Gastrocnemius medialis (tissue), 4 donors: ENCODE measurements around the gene TMEM158. TPM values are rescaled to one million over a fixed set of nuclear protein-coding genes. Genes with fewer than 3 reads are reported as not detected.

Experiments used
- ATAC-seq, 2 donors: fragments of 150-250 bp; one replicate each; pipeline ENCODE4 v1.9.1; 2016
- DNase-seq, 2 donors: peaks; one replicate each; pipeline ENCODE4 v3.0.0-alpha.2; 2019
- H3K27ac ChIP-seq, 4 donors: fragments of 200-600 bp; sonication (generic); 1 replicate in 1 of 4; 2 replicates in 3 of 4; pipeline ENCODE4 v1.5.1; 2016 to 2018; ENCODE audit warnings: mild to moderate bottlenecking in 2 of 4, moderate library complexity in 1 of 4
- H3K27me3 ChIP-seq, 3 donors: fragments of 200-600 bp; sonication (generic) in 2 of 3; 1 replicate in 1 of 3; 2 replicates in 2 of 3; pipeline versions ENCODE4 v1.5.1 to v1.6.0; 2016 to 2019; ENCODE audit warnings: mild to moderate bottlenecking in 1 of 3, moderate library complexity in 1 of 3
- H3K36me3 ChIP-seq, 2 donors: fragments of 200-600 bp; sonication (generic) in 1 of 2; one replicate each; pipeline ENCODE4 v1.5.1; 2017 to 2018
- H3K4me1 ChIP-seq, 2 donors: fragments of 200-600 bp; sonication (generic) in 1 of 2; one replicate each; pipeline ENCODE4 v1.5.1; 2016 to 2017; ENCODE audit warnings: mild to moderate bottlenecking in 2 of 2
- H3K4me3 ChIP-seq, 4 donors: fragments of 200-600 bp; sonication (generic) in 3 of 4; 1 replicate in 1 of 4; 2 replicates in 3 of 4; pipeline ENCODE4 v1.5.1; 2016 to 2019; ENCODE audit warnings: mild to moderate bottlenecking in 2 of 4
- H3K9me3 ChIP-seq, 3 donors: fragments of 200-600 bp; sonication (generic) in 2 of 3; 1 replicate in 1 of 3; 2 replicates in 2 of 3; pipeline ENCODE4 v1.5.1; 2016 to 2019
- POLR2A ChIP-seq, 2 donors: fragments of 450-650 bp; IDR thresholded peaks; one replicate each; pipeline ENCODE4 v1.6.1; 2017; ENCODE audit warnings: antibody characterized with exemption in 2 of 2, mild to moderate bottlenecking in 2 of 2, moderate library complexity in 2 of 2
- in situ Hi-C, 4 donors: fragments of 200-750 bp; cut with MboI; loops; one replicate each; pipeline versions ENCODE4 v1.15.0 to v1.8.0; 2017; ENCODE audit warnings: low sequenced_read_pairs in 4 of 4
- intact Hi-C: fragments of 100-400 bp; cut with DNase I; formaldehyde crosslinking; loops from one replicate; pipeline ENCODE4 v1.15.1; 2023; ENCODE audit warnings: low total_unique reads
- total RNA-seq, 4 donors: library from RNA; depleted of rRNA; stranded (reverse); fragments of >200 nt; gene quantifications; one replicate each; pipeline versions ENCODE4 v1.1.0 to v1.2.3, GENCODE V29; 2016
- TF ChIP-seq, protein P1 (sequence below), 5 experiments: fragments of 450-650 bp in 3 of 5; fragments of 200-600 bp in 2 of 5; sonication (generic) in 2 of 5; IDR thresholded peaks in 4 of 5; conservative IDR thresholded peaks in 1 of 5; 1 replicate in 4 of 5; 2 replicates in 1 of 5; pipeline ENCODE4 v1.5.1; 2016 to 2019; ENCODE audit warnings: antibody characterized with exemption in 5 of 5, mild to moderate bottlenecking in 3 of 5, moderate library complexity in 3 of 5

TMEM158 gene
- total RNA-seq, 4 donors from 2014 or later = 0.31 to 3.8 (median 1.1) TPM

DNA sequence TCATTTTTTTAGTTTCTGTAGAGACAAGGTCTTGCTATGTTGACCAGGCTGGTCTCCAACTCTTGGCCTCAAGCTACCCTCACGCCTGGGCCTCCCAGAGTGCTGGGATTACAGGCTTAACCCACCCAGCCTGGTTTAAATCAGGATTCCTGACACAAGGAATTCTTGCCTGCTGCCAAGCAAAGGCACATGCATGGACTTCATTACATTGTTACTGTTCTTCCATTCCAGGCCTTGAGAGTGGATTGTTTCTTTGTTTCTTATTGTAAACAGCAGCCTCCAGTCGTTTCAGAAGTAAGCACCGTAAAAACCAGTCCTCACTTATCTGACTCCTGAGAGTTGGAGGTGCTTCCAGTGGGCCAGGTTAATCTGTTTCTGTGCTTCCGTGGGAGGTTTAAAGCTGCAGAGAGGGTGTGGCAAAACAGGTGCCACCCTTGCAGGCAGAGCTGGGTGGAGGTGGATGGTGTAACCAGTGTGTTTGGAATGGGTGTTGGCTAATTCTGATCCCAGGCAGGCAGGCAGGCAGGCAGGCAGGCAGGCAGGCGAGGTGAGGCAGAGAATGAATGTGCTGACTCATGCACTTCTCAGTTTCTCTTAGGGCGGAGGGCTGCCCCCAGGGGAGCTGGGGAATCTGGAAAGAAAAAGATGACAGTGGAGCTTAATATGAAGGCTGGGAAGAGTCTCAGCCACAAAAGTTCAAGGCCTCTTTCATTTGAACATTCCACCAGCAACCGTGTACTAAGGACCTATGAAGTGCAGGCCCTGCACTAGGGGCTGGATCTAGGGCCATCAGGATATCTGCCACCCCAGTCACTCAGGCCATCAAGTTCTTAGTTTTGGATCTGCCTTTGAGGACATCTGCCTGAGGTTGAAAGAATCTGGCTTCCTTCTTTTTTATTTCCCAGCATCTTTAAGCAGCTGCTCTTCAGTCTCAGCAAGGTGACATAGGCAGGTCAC, 42.9 kb downstream of the TMEM158 start:
- intact Hi-C loops = loop anchor here (2.0 kb wide), 1 partner anchor 60 kb away; no protein-coding TSS in a partner anchor
- DNase-seq (peak; percentile 57 to 84), ATAC-seq (peak; percentile 55 to 74)
- no peaks in the 10 kb centered on the region for H3K27me3 ChIP-seq
- TF ChIP-seq, protein P1, sequence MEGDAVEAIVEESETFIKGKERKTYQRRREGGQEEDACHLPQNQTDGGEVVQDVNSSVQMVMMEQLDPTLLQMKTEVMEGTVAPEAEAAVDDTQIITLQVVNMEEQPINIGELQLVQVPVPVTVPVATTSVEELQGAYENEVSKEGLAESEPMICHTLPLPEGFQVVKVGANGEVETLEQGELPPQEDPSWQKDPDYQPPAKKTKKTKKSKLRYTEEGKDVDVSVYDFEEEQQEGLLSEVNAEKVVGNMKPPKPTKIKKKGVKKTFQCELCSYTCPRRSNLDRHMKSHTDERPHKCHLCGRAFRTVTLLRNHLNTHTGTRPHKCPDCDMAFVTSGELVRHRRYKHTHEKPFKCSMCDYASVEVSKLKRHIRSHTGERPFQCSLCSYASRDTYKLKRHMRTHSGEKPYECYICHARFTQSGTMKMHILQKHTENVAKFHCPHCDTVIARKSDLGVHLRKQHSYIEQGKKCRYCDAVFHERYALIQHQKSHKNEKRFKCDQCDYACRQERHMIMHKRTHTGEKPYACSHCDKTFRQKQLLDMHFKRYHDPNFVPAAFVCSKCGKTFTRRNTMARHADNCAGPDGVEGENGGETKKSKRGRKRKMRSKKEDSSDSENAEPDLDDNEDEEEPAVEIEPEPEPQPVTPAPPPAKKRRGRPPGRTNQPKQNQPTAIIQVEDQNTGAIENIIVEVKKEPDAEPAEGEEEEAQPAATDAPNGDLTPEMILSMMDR (IDR thresholded peaks at IDR 0.05 in 4 of 5, conservative IDR thresholded peaks at IDR 0.05 in 1 of 5) = no peak
- no peak for TF ChIP-seq POLR2A (IDR thresholded peaks at IDR 0.05)
- H3K4me3 ChIP-seq = no peak overlapping the region
- in situ Hi-C loops = loop anchor here in 1 of 4 donors (5.0 kb wide), 1 partner anchor 66 kb away; no protein-coding TSS in a partner anchor
- no peaks in the 10 kb centered on the region for H3K36me3 ChIP-seq
- H3K4me1 ChIP-seq = peaks cover 32 to 33% of the 10 kb centered on the region in 2 donors
- H3K27ac ChIP-seq = peak overlapping the region; percentile 67 to 81 (median 72)
- H3K9me3 ChIP-seq = no peaks in the 10 kb centered on the region

GRCh38 chr3:45181496-45181895, 44.6 kb downstream of the TMEM158 start:
- no peak overlapping the region for H3K27ac ChIP-seq
- H3K4me3 ChIP-seq = no peak overlapping the region
- no peaks in the 10 kb centered on the region for H3K9me3 ChIP-seq
- no peaks in the 10 kb centered on the region for H3K27me3 ChIP-seq
- TF ChIP-seq POLR2A (IDR thresholded peaks at IDR 0.05) = no peak
- TF ChIP-seq, protein P1 (IDR thresholded peaks at IDR 0.05 in 4 of 5, conservative IDR thresholded peaks at IDR 0.05 in 1 of 5) = no peak
- in situ Hi-C loops (loop anchor here in 1 of 4 donors (5.0 kb wide), 1 partner anchor 64 kb away; no protein-coding TSS in a partner anchor), intact Hi-C loops (no loop called here)
- H3K36me3 ChIP-seq = no peaks in the 10 kb centered on the region
- H3K4me1 ChIP-seq = peaks cover 36 to 40% of the 10 kb centered on the region in 2 donors
- ATAC-seq = no peak
- no peak for DNase-seq

DNA sequence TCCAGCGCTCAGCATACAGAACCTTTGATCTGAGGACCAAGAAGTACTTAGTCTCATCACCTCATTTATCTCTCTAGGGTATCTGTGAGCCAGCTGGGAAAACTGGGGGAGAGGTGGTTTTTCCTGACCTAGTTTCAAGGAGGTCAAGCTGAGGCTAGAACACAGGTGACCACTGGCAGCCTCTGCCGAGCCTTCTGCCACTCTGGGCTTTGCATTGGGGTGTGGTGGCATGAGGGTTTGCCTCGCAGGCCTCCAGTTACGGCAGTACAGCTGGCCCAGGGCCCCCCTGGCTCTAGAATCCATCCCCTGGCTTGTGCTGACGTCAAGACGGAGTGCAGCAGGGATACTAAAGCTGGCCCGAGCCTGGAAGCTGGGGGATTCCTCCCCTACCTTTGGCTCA, 45.2 kb downstream of the TMEM158 start:
- Histone ChIP-seq H3K4me1 (peaks cover 36 to 40% of the 10 kb centered on the region in 2 donors), H3K4me3 (no peak overlapping the region), H3K36me3 (no peaks in the 10 kb centered on the region), H3K27ac (peak overlapping the region; percentile 6 to 76 (median 40)), H3K9me3 (no peaks in the 10 kb centered on the region), H3K27me3 (no peaks in the 10 kb centered on the region)
- intact Hi-C loops (no loop called here), in situ Hi-C loops (loop anchor here in 1 of 4 donors (5.0 kb wide), 1 partner anchor 64 kb away; no protein-coding TSS in a partner anchor)
- ATAC-seq (no peak), DNase-seq (peak in 1 of 2 donors; percentile 27)
- TF ChIP-seq, protein P1 (IDR thresholded peaks at IDR 0.05 in 4 of 5, conservative IDR thresholded peaks at IDR 0.05 in 1 of 5) = no peak
- TF ChIP-seq POLR2A (IDR thresholded peaks at IDR 0.05) = no peak

DNA sequence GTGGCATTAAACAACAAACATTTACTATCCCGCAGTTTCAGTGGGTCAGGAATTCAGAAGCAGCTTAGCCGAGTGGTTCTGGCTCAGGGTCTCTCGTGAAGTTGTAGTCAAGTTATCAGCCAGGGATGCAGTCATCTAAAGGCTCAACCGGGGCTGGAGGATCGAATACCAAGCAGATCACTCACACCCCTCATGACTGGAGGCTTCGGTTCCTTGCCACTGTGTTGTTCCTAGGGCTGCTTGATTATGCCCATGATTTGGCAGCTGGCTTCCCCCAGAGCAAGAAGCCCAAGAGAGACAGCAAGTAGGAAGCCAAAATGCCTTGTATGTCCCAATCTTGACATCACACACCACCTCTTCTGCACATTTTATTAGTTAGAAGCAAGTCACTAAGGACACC, 46.0 kb downstream of the TMEM158 start:
- TF ChIP-seq POLR2A (IDR thresholded peaks at IDR 0.05) = no peak
- TF ChIP-seq, protein P1 (IDR thresholded peaks at IDR 0.05 in 4 of 5, conservative IDR thresholded peaks at IDR 0.05 in 1 of 5) = no peak
- Histone ChIP-seq H3K27me3 (no peaks in the 10 kb centered on the region), H3K4me3 (no peak overlapping the region), H3K4me1 (peaks cover 36 to 40% of the 10 kb centered on the region in 2 donors), H3K27ac (peak overlapping the region; percentile 6 to 82 (median 78)), H3K9me3 (no peaks in the 10 kb centered on the region), H3K36me3 (no peaks in the 10 kb centered on the region)
- intact Hi-C loops = no loop called here
- in situ Hi-C loops = loop anchor here in 1 of 4 donors (5.0 kb wide), 1 partner anchor 63 kb away; no protein-coding TSS in a partner anchor
- ATAC-seq (peak in 1 of 2 donors; percentile 41), DNase-seq (peak; percentile 50 to 53)
